Fibroblast of skin of left biceps (primary cell): Measurements from ENCODE around the gene FERMT3.

Experiments
- DNase-seq, 2 experiments: peaks; one replicate each; pipeline ENCODE4 v3.0.0-alpha.2; 2013; ENCODE audit warnings: low read depth in 2 of 2

The FERMT3 gene

GRCh38 chr11:64220798-64221197 lies 14.3 kb downstream of the FERMT3 start:
- no peak for DNase-seq

- no peak for DNase-seq
Measured at GRCh38 chr11:64222651-64223000, 16.1 kb downstream of the FERMT3 start.

GRCh38 chr11:64223001-64223651 lies 16.6 kb downstream of the FERMT3 start:
- DNase-seq, result no peak

DNA sequence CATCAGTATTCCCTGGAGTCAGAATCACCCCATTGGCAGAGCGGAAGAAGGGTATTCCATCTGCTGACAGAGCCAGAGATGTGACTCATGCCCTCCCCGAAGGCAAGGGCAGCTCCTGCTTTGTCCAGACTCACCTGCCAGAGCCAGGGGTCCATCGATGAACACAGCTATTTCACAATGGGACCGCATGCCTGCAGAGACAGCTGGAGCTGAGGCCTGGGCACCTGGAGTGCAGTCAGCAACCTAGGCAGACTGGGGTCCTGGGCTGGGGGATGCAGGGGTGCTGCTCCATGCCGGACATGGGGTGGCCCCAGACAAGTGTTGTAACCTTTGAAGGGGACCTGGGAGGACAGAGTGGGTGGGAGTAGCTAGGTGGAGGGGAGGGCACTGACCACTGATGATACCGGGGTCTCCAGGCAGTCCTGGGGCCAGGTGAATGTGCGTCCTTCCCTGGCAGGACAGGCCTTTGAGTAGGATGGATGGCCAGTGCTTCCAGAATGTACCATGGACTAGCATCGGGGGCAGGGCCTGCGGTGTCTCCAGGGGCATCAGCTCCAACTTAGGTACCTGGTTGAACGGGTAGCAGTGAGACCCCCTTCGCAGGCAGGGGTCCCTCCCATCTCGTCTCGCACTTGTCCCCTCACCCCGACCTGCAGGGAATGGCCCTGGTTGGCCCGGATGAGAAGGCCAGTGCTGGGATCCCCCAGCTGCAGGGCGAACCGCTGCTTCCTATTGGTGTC lies 17.8 kb downstream of the FERMT3 start:
- no peak for DNase-seq

DNA sequence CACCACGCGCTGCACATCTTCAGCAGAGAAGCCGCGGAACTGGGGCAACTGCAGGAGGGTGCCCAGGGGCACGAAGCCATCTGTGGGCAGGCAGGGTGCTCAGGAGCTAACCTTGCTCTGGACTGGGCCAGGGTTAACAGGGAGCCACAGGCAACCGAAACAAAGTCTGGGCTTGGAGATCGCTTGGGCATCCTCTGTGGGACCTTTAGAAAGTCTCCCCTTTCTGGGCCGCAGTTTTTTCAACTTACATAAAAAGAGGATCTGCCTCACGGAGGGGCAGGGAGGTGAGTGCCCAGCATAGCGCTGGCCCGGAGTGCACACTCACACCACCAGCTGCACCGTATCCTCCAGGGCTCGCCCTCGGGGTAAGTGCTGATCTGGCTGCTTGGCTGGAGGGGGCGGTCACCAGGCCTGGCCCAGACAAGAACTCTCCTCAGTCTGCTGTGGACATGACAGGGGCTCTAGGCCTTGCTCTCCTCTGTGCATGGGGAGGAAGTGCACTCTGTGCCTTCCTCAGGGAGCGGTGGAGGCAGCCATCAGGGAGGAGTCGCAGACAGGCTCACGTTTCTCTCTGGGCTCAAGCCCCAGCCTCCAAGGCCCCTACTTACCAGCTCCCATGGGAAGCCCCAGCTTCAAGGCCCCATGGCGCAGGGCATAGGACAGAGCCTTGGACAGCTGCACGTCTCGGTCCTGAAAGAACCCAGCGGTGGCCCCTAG lies 18.5 kb downstream of the FERMT3 start:
- DNase-seq, result no peak

- DNase-seq, result peak in 1 of 2 experiments; percentile 54
Measured at GRCh38 chr11:64225608-64226506, 19.3 kb downstream of the FERMT3 start, which contains the start of the genes NUDT22 and TRPT1. Gene NUDT22, plus strand, starts transcription at chr11:64226274. Its CDS starts 379 bp downstream, at chr11:64226653. Gene TRPT1, minus strand, starts transcription at chr11:64226186. Its CDS starts 326 bp downstream, at chr11:64225860.

DNA sequence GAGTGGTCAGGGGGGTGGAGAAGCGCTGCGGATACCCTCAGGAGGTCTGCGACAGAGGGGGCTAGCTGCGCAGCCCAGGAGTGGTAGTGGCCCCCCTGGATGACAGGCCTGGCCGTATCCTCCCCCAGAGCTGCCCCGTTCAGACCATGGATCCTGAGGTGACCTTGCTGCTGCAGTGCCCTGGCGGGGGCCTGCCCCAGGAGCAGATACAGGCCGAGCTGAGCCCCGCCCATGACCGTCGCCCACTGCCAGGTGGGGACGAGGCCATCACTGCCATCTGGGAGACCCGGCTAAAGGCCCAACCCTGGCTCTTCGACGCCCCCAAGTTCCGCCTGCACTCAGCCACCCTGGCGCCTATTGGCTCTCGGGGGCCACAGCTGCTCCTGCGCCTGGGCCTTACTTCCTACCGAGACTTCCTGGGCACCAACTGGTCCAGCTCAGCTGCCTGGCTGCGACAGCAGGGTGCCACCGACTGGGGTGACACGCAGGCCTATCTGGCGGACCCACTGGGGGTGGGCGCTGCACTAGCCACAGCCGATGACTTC lies 20.1 kb downstream of the FERMT3 start:
- DNase-seq, result no peak

- DNase-seq, result no peak
Measured at GRCh38 chr11:64227405-64227956, 21.0 kb downstream of the FERMT3 start.

DNA sequence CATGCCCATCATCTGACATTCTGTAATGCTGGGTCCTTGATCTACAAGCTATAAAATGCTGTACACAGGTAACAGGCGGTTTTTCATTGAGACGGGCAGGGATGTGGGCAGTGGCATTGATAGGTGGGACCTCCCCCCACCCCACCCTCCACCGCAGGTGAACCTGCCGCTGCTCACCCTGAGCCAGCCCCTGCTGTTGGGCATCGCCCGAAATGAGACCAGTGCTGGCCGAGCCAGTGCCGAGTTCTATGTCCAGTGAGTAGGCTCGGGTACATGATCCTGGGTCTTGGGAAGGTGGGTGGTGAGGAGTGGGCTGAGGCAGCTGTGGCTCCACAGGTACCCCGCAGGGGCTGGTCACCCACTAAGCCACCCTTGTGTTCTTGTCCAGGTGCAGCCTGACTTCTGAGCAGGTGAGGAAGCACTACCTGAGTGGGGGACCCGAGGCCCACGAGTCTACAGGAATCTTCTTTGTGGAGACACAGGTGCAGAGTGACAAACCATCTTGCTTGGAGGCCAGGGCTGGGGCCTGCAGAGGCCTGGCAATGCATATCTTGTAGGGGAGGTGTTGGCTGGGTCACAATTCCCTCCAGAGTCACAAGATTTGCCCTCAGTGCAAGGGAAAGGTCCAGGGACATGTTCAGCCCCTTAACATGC lies 22.7 kb downstream of the FERMT3 start:
- DNase-seq, result no peak

- no peak for DNase-seq
Measured at GRCh38 chr11:64229744-64230170, 23.2 kb downstream of the FERMT3 start.

GRCh38 chr11:64230171-64230984 lies 23.9 kb downstream of the FERMT3 start, which contains the start of gene DNAJC4:
Gene DNAJC4, plus strand, starts transcription at chr11:64230548. Its CDS starts 307 bp downstream, at chr11:64230855.
- peak in 1 of 2 experiments; percentile 51 for DNase-seq

DNA sequence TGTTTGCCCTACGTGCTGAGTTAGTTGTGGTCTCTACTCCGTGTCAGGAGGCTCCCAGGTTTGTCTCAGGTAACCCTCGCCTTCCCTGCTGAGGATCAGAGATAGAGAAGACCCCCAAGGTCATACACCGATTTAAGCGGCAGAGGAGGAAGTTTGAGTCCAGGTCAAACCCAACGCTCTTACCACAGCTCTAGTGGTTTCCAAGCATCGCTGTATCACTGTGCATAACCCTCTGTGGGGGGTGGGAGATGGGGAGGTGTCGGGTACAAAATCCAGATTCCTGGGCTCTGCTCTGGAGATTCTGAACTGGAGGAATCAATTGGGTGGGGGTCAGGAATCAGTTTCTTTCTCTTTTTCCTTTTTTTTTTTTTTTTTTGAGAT lies 24.5 kb downstream of the FERMT3 start:
- DNase-seq, result no peak

GRCh38 chr11:64231546-64231945 lies 25.0 kb downstream of the FERMT3 start:
- no peak for DNase-seq

- no peak for DNase-seq
Measured at GRCh38 chr11:64232182-64232966, 25.9 kb downstream of the FERMT3 start.

GRCh38 chr11:64232967-64233315 lies 26.4 kb downstream of the FERMT3 start:
- DNase-seq, result no peak

DNA sequence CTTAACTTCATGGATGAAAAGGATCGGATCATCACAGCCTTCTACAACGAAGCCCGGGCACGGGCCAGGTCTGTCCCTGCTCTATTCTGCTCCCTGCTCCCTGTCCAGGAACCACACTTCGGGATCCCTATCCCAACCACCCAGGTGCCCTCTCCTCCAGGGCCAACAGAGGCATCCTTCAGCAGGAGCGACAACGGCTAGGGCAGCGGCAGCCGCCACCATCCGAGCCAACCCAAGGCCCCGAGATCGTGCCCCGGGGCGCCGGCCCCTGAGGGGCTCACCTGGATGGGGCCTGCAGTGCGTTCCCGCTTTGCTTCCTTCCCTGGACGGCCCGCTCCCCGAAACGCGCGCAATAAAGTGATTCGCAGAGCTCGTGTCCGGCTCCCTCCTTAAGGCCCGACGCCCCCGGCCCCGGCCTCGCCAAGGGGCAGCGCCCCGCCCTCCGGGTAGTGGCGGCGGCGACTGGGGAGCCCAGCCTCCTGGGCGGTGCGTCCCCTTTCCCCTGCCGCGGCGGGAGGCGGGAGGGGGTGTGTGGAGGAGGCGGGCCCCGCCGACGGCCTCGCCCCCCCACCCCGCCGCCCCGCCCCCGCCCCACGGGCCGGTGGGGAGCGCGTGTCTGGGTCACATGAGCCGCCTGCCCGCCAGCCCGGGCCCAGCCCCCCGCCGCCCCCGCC lies 27.5 kb downstream of the FERMT3 start, which contains the start of gene VEGFB:
Gene VEGFB, plus strand, starts transcription at position 672 of the 674 bp plus-strand sequence. CDS start 250 bp downstream, outside the sequence.
- DNase-seq, result no peak

GRCh38 chr11:64234647-64235379 lies 28.3 kb downstream of the FERMT3 start:
- no peak for DNase-seq
